ENCODE data around the gene KLF2.

KLF2 gene

DNA sequence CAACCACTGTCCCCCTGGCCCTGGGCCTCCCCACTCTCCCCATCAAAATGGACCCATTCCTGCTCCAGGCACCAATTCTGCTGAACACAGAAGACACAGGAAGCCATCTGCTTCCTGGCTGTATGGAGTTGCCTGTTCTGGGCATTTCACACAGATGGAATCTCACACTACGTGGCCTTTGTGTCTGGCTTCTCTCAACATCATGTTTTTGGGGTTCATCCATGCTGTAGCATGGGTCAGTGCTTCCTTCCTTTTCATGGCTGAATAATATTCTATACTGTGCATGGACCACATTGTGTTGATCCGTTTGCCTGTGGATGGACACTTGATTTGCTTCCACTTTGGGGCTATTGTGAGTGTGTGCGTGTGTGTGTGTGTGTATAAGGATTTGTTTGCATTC, 15.0 kb upstream of the KLF2 start:
- DNase-seq, result no peak

DNA sequence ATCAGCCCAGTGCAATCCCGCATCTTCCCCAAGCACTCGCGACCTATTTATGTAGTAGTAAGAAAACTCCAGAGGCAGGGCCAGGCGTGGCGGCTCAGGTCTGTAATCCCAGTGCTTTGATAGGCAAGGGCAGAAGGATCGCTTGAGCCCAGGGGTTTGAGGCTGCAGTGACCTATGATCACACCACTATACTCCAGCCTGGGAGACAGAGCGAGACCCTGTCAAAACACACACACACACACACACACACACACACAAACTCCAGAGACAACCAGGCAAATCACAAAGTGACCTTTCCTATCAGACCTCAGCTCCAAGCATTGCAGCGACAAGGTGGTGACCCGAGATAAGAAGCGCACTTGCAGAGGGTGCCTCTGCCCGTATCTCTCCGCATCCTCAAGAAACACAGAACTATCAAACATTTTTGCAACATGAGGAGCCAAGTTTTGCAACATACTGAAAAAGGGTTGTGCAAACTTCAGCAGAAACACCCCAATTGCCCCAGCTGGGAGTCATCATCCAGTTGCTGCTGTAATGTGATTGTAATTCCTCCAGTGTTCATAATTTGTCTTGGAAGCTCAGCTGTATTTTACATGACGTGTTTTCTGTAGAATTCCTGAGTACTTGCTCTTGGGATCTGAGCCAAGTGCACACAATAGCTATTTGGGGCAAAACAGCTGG, 8.7 kb upstream of the KLF2 start:
- no peak for DNase-seq

- DNase-seq, result no peak
Observed at GRCh38 chr19:16316506-16316882, 8.1 kb upstream of the KLF2 start.

DNA sequence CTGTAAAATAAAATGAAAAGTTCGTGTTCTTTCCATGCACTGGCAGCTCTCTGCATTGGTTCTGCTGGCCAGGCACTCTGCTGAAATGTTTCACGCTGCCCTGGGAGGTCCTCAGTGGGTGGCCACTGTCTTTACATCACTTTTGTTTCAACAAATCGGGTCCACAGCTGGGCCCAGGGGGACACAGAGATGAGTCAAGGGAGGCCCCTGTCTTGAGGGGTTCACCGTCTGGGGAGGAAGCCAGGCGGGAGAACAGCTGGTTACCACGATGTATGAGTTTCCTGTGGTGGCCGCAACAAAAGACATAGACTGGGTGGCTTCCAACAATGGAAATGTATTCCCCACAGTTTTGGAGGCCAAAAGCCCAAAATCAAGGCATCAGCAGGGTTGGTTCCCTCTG, 5.1 kb upstream of the KLF2 start:
- DNase-seq, result no peak

DNA sequence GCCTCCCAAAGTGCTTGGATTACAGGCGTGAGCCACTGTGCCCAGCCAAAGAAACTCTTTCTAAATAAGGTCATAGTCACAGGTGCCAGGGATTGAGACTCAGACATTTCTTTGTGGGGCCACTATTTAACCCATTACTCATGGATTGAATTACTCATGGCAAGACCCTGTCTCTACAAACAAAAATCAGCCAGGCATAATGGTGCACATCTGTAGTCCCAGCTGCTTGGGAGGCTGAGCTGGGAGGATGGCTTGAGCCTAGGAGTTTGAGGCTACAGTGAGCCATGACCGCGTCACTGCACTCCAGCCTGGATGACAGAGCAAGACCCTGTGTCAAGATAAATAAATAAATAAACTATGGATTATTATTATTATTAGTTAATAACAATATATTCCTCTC, 3.6 kb upstream of the KLF2 start:
- DNase-seq, result no peak

GRCh38 chr19:16325161-16325527, 518 bp downstream of the KLF2 start:
- peak; percentile 67 for DNase-seq

GRCh38 chr19:16325641-16326400, 1.2 kb downstream of the KLF2 start:
- DNase-seq, result peak; percentile 64

DNA sequence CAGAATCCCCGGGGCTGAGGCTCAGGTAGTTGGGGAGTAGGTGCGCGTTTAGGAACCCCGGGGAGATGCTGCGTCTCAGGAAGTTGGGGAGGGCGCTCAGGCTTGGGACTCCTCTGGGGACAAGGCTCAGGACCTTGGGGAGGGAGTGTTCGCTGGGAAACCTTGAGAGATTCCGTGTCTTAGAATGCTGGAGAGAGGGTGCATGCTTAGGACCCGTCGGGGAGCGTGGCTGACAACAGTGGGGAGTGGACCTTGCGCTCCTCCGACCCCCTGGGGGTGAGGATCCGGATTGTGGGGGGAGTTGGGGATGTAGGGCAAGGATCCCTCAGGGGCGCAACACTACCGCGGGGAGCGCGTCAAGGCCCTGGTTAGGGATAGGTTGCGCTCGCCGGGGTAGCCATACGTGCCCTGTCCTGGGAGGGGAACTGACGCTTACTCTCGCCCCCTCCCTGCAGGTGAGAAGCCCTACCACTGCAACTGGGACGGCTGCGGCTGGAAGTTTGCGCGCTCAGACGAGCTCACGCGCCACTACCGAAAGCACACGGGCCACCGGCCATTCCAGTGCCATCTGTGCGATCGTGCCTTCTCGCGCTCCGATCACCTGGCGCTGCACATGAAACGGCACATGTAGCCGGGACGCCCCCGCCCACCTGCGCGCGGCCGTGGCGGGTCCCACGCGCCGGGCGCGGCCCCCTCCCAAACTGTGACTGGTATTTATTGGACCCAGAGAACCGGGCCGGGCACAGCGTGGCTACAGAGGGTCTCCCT, 2.0 kb downstream of the KLF2 start:
- no peak for DNase-seq

- no peak for DNase-seq
Observed at GRCh38 chr19:16327169-16327475, 2.5 kb downstream of the KLF2 start.

- DNase-seq, result no peak
Observed at GRCh38 chr19:16327501-16327900, 2.9 kb downstream of the KLF2 start.

DNA sequence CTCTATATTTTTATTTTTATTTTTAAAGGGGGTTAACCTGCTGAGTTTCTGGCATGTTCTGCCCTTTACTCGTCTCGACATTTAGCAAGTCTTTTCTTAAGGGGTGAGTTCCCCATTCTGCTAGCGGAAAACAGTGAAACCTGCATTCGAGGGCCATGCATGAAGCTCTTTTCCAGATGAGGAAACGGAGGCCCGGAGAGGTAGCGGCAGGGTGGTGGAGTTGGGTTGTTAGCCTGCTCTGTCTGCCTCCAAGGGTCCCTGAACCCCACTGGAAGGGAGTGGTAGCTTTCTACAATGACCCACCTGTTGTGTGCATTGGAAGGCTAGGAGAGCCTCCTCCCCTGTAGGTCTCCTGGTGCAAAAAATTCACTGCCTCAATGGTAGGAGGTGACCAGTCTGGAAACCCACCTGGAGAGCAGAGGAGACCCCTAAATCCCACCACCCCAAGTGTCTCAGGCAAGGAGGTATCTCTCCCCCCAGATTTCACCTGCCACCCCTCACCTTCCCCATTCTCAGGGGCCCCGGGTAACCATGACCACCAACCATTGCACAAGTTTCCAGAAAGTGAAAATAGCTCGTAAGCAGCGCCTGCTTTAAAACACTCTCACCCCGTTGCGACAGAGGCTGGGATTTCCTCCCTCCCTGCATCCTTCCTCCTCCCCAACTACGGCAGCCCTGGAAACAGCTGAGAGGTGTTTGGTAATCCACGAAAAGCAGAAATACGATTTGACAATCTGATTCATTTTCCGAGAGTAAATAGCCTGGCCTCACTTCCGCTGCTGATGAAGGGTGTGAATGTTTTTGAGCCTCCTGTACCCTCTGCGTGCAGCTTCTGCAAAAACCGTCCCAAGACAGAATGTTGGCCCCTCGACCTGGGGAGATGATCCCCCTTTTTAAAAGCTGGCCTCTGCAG, 3.5 kb downstream of the KLF2 start:
- no peak for DNase-seq

GRCh38 chr19:16328824-16329482, 4.3 kb downstream of the KLF2 start:
- DNase-seq, result no peak

GRCh38 chr19:16330368-16330801, 5.8 kb downstream of the KLF2 start:
- peak; percentile 78 for DNase-seq

GRCh38 chr19:16330806-16331690, 6.4 kb downstream of the KLF2 start:
- DNase-seq, result no peak

GRCh38 chr19:16333001-16333586, 8.5 kb downstream of the KLF2 start:
- no peak for DNase-seq

- no peak for DNase-seq
Observed at GRCh38 chr19:16334411-16334810, 9.8 kb downstream of the KLF2 start.

DNA sequence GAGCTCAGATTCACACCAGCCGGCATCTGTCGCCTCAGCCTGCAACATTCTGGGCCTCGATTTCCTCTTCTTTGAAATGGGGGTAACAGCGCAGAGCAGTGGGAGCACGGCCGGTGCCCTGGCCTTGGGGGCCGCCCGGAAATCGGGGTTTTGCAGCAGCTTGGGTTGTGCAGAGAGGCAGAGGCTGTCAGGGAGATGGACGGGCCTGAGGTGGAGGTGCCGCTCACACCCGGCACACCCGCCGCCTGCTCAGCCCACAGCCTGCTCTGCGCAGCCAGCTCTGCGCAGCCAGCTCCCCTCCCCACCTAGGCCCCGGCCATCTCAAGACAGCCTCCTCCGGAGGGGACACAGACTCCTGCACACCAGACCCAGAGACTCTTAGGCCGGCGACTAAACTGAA, 10.6 kb downstream of the KLF2 start:
- DNase-seq, result no peak

GRCh38 chr19:16336571-16336970, 11.9 kb downstream of the KLF2 start:
- DNase-seq, result no peak

- DNase-seq, result no peak
Observed at GRCh38 chr19:16337809-16338469, 13.3 kb downstream of the KLF2 start.

Data from islet precursor cell (in vitro differentiated cells).